Hair follicular keratinocyte (primary cell): Measurements from ENCODE around the gene C4orf51. TPM values are rescaled to one million over a fixed set of nuclear protein-coding genes. Genes with fewer than 3 reads are reported as not detected.

Experiments
- total RNA-seq: library from RNA; depleted of rRNA; stranded (reverse); fragments of >200 nt; gene quantifications from 2 replicates; pipeline ENCODE4 v1.2.3, GENCODE V29; 2015

Gene C4orf51
- not detected in 2 replicates for total RNA-seq

DNA sequence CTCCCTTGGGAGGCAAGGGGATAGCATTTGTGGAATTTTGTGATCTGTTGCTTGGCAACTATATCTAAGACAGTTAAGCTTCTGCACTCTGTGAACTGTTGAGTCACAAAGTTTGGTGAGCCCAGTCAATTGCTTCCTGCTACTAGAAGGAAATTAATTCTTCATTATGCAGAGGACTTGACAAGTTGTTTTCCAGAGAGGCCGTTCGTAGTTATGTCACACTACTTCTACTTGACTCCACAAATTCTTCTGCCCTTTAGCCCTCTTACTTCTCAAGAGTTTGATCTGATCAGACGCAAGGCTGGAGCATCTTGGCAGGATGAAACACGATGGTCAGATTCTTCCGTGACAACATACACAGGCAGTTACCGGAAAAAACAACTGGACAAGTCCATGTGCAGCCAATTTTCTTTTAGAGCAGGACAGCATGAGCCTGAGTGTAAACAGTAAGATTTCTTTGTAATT is at the start of gene C4orf51:
Gene C4orf51, plus strand, starts transcription at position 156 of the 465 bp plus-strand sequence. Its CDS starts 58 bp downstream, at position 214.

Other genes with a start within 250 kb of the C4orf51 start
- gene SMAD1, start 198.3 kb upstream of the C4orf51 start, total RNA-seq = 26.8 and 33.0 TPM in 2 replicates
- 3.9 and 4.7 TPM in 2 replicates for gene MMAA, start 60.8 kb upstream of the C4orf51 start, total RNA-seq